GM12873 (cell line): Measurements from ENCODE around the gene SLC37A2.

ENCODE experiments used
- TF ChIP-seq, protein P1 (sequence below): IDR thresholded peaks from 2 replicates; pipeline ENCODE4 v1.5.1; 2012; ENCODE audit warnings: low read depth, mild to moderate bottlenecking, moderate library complexity, low read length, control low read depth; ENCODE audit not compliant: insufficient read depth; ENCODE audit errors: missing control alignments

SLC37A2 gene

DNA sequence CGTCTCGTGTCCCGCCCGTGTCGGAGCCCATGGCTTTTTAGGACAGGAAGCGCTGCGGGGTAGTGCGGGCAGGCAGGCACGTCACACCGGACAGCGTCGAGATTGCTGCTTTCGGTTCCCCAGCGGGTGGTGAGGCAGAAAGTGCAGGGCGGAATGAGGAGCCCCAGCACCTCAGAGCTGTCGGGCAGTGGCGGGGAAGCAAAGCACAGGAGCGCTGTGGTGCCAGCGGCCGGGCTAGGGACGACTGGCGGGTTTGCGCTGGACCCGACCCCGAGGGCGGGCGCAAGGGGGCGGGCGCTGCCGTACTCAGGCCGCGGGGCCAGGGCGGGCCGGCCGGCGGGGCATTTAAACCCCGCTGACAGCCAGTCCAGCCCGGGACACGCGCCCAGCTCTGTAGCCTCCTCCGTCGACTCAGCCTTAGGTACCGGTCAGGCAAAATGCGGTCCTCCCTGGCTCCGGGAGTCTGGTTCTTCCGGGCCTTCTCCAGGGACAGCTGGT is at the start of gene SLC37A2:
TSS of gene SLC37A2 (plus strand) at position 375 of the 498 bp plus-strand sequence. CDS start at position 438, 63 bp downstream.
- TF ChIP-seq, protein P1, sequence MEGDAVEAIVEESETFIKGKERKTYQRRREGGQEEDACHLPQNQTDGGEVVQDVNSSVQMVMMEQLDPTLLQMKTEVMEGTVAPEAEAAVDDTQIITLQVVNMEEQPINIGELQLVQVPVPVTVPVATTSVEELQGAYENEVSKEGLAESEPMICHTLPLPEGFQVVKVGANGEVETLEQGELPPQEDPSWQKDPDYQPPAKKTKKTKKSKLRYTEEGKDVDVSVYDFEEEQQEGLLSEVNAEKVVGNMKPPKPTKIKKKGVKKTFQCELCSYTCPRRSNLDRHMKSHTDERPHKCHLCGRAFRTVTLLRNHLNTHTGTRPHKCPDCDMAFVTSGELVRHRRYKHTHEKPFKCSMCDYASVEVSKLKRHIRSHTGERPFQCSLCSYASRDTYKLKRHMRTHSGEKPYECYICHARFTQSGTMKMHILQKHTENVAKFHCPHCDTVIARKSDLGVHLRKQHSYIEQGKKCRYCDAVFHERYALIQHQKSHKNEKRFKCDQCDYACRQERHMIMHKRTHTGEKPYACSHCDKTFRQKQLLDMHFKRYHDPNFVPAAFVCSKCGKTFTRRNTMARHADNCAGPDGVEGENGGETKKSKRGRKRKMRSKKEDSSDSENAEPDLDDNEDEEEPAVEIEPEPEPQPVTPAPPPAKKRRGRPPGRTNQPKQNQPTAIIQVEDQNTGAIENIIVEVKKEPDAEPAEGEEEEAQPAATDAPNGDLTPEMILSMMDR: no peak

DNA sequence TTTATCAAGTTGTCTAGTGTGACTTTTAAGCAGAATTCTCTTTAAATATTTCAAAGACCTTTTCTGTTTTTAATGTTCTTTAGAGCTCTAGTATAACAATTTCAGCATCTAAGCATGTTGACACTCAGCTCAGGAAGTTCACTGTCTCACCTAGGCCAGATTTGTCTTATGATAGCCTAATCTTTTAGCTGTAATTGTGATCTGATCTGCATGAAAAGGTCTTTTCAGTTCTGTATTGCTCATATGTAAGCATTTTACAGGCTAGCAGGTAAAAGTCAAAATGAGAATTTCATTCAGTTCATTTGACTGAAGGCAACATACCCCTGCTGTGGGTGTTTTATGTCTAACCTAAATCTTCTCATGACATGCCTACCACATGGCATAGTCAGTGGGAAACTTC is 46.7 kb upstream of the SLC37A2 start:
- TF ChIP-seq, protein P1: no peak

DNA sequence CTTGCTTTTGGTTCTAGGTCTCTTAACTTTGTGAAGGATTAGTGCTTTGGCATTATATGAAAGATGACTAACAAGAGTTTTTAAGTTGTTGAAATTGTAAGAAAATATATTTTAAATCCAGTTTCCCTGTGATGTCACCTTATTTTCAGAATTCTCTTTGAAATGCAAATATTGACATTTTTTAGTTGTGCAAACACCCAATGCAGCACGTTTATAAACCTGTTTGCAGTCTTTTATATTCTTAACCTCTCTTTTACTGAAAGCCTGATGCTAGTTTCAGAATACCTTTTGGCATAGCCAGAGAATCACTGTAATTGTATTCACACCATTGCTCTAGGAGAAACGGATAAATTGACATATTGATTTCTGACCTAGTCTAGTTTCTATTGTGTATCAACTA is 42.8 kb upstream of the SLC37A2 start:
- TF ChIP-seq, protein P1: no peak

DNA sequence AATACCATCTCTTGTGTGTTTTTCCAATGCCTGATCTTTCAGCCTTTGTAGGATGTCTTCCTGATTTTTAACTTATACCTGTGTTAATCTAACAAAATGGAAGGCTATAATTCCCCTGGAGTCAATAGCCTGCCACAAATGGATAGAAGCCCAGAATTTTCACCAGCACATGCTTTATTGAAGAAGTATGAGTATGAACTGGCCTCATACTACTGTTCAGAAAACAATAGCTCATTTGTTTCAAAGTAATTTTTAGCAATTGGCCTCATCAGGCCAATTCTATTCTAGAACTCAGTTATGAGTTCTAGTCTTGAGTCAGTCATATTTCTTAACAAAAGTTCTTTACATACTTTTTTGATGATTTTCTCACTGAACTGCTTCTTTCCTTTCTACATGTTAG is 40.6 kb upstream of the SLC37A2 start:
- TF ChIP-seq, protein P1: no peak

DNA sequence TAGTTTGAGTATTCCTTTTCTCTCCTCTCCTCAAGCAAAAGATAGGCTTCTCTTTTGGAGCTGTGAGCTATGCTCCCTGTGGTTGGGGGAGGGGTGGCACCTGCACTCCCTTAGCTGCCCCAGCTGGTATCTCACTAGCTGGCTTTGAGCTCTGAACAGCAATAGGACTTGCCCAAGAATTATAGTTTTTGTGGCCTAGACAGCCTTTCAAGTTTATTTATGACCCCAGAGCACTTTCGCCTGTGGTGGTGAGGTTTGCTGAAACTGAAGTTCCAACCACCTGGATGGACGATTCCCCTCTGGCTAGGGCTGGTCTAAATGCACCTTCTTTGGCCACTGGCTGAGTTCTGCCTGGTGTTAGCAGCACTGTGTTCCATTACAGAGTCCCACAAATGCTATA is 37.1 kb upstream of the SLC37A2 start:
- TF ChIP-seq, protein P1: no peak

DNA sequence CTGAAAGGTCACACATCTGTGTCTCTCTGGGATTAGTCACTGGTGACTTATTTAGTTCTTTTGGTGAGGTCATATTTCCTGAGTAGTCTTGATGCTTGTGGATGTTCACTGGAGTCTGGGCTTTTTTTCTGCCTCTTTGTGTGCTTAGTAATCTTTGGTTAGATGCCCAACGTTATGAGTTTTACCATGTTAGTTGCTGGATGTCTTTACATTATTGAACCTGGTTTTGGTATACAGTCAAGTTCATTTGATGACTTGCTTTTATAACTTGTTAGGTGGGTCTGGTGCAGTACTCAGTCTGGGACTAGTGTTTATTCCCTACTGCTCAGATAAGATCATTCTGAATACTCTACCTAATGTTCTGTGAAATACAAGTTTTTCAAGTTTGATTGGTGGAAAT is 26.2 kb upstream of the SLC37A2 start:
- TF ChIP-seq, protein P1: no peak

DNA sequence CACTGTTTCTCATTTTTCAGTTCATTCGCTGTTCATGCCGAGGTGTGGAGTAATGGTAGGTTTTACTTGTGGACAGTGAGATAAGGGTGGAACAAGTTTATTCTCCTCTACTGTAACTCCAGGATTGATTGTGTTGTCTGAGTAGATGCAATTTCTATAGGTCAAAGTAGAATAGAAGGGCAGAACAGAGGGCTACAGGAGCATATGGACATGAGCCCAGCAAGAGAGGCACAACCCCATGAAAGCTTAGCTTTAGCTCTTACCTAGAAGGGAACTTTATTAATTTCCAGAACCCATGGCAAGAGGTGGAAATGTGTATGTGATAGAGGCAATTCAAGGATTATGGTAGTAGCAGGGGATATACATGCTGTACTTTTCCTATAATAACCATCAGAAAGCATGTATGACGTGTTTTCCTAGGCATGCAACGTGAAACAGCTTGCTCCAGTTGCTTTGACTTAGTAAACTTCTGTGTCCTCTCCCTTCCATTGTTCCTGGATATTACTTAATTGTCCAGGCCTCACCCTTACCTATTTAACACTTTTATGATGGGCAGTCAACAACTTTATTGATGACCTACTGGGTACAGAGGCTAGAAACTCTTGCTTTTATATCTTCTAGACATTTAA is 13.8 kb upstream of the SLC37A2 start:
- TF ChIP-seq, protein P1: no peak
